KMS-11 (cell line): ENCODE data around the gene KCTD1.

Experiments used
- H2AFZ ChIP-seq: fragments of 200-600 bp; sonication (generic); 2 replicates; pipeline ENCODE4 v1.6.1; 2016; ENCODE audit warnings: antibody characterized with exemption, mixed run types, low read depth
- H3K27ac ChIP-seq: fragments of 200-600 bp; sonication (generic); 2 replicates; pipeline ENCODE4 v1.6.1; 2016; ENCODE audit warnings: mild to moderate bottlenecking, mixed run types
- H3K27me3 ChIP-seq: fragments of 200-600 bp; sonication (generic); 2 replicates; pipeline ENCODE4 v1.6.1; 2017; ENCODE audit warnings: mild to moderate bottlenecking, low read depth, mixed run types, moderate library complexity; ENCODE audit not compliant: insufficient read depth
- H3K36me3 ChIP-seq: fragments of 200-600 bp; sonication (generic); 2 replicates; pipeline ENCODE4 v1.6.1; 2017; ENCODE audit warnings: mild to moderate bottlenecking, mixed run types; ENCODE audit not compliant: insufficient read depth
- H3K4me1 ChIP-seq: fragments of 200-600 bp; sonication (generic); 2 replicates; pipeline ENCODE4 v1.6.1; 2016; ENCODE audit warnings: mild to moderate bottlenecking, low read depth, mixed run types; ENCODE audit not compliant: poor library complexity, severe bottlenecking
- H3K4me2 ChIP-seq: fragments of 200-600 bp; sonication (generic); 2 replicates; pipeline ENCODE4 v1.7.0; 2016; ENCODE audit warnings: mild to moderate bottlenecking, mixed run types
- H3K4me3 ChIP-seq: fragments of 200-600 bp; sonication (generic); IDR thresholded peaks from 2 replicates; pipeline ENCODE4 v1.6.1; 2017; ENCODE audit warnings: low read depth, low read length, mixed read lengths; ENCODE audit not compliant: insufficient read depth
- H3K79me2 ChIP-seq: fragments of 200-600 bp; sonication (generic); 2 replicates; pipeline ENCODE4 v1.6.1; 2016; ENCODE audit warnings: low read depth, mixed run types; ENCODE audit not compliant: insufficient read depth
- H3K9ac ChIP-seq: fragments of 200-600 bp; sonication (generic); 2 replicates; pipeline ENCODE4 v1.6.1; 2016; ENCODE audit warnings: mild to moderate bottlenecking, mixed run types
- H4K20me1 ChIP-seq: fragments of 200-600 bp; sonication (generic); 2 replicates; pipeline ENCODE4 v1.6.1; 2016; ENCODE audit warnings: mild to moderate bottlenecking, mixed run types; ENCODE audit not compliant: insufficient read depth
- TF ChIP-seq, protein P1 (sequence below): fragments of 200-600 bp; sonication (generic); conservative IDR thresholded peaks from 2 replicates; pipeline ENCODE4 v1.6.1; 2017; ENCODE audit warnings: low read depth, mild to moderate bottlenecking, antibody characterized with exemption, low read length, moderate library complexity, mixed read lengths

Gene KCTD1

DNA sequence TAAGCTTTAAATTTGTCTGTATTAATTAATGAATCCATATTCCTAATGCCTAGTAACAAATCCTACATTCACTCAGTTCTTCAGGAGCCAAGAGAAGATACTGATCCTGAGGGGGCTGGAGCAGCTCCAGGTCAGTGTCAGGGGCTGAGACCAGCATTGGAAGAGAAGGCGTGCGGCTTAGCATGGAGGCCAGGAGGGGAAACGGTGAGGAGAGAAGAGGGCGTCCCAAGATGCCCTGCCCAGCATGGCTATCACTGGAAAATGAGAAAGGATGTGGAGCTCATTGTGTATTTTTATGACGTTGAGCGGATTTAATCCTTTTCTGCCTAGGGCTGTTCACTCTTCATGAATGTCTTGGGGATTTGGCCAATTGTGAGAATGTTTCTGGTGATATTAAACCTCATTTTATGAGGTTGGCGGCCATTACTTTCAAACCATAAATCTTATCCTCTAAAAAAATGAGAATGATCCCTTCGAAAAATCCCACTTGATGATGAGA lies 131.7 kb downstream of the KCTD1 start:
- TF ChIP-seq, protein P1, sequence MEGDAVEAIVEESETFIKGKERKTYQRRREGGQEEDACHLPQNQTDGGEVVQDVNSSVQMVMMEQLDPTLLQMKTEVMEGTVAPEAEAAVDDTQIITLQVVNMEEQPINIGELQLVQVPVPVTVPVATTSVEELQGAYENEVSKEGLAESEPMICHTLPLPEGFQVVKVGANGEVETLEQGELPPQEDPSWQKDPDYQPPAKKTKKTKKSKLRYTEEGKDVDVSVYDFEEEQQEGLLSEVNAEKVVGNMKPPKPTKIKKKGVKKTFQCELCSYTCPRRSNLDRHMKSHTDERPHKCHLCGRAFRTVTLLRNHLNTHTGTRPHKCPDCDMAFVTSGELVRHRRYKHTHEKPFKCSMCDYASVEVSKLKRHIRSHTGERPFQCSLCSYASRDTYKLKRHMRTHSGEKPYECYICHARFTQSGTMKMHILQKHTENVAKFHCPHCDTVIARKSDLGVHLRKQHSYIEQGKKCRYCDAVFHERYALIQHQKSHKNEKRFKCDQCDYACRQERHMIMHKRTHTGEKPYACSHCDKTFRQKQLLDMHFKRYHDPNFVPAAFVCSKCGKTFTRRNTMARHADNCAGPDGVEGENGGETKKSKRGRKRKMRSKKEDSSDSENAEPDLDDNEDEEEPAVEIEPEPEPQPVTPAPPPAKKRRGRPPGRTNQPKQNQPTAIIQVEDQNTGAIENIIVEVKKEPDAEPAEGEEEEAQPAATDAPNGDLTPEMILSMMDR = no peak
- Histone ChIP-seq H3K4me1 (peaks cover 10% of the 10 kb centered on the region), H3K27ac (no peak overlapping the region), H3K79me2 (no peaks in the 10 kb centered on the region), H3K36me3 (no peaks in the 10 kb centered on the region), H3K4me2 (no peak overlapping the region), H3K4me3 (no peak overlapping the region), H2AFZ (no peak overlapping the region), H4K20me1 (no peaks in the 10 kb centered on the region), H3K27me3 (no peaks in the 10 kb centered on the region), H3K9ac (no peak overlapping the region)

DNA sequence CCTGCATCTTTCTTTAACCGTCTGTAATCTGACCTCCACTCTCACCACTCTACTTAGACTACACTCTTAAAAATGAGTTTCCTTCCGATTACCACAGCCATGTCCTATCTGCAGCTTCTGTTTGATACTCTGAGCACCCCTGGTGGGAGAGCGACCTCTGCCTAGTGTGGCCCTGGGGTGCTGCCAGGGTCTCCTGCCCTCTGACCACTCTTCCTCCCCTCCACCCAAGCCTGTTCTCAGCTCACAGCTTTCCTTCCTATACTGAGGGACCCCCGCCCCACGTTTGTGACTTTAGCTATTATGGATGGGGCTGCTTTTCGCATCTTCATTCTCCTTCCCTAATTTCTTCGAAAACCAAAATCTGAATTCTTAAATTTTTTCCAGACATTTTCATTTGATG lies 132.7 kb downstream of the KCTD1 start:
- TF ChIP-seq, protein P1 = no peak
- Histone ChIP-seq H4K20me1 (no peaks in the 10 kb centered on the region), H3K36me3 (no peaks in the 10 kb centered on the region), H3K9ac (no peak overlapping the region), H3K27me3 (no peaks in the 10 kb centered on the region), H3K27ac (no peak overlapping the region), H3K4me3 (no peak overlapping the region), H3K79me2 (no peaks in the 10 kb centered on the region), H2AFZ (no peak overlapping the region), H3K4me1 (peaks cover 9% of the 10 kb centered on the region), H3K4me2 (no peak overlapping the region)

DNA sequence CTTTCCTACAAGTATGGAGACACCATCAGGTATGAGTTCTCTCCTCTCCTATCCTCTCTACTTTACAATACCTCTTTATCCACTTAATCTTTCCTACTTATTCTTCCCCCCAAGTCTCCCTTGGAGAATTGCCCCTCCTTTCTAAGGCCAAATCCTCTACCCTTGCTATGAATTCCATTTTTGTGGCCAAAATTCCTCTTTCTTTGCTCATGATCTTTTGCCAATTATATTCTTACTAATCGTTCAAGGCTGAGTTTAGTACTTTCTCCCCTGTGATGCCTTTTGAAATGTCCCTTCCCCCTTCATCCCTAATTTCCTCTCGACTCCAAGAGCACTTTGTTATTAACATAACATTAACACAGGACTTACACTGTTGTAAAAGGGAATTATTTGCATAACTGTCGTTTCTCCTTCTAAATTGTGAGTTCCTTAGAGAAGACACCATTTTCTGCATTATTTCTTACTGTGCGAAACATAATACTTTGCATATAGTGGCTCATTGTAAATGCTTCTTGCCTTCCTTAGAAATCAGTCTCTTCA lies 133.4 kb downstream of the KCTD1 start:
- no peak overlapping the region for H3K4me2 ChIP-seq
- TF ChIP-seq, protein P1 = no peak
- no peak overlapping the region for H3K27ac ChIP-seq
- peaks cover 2% of the 10 kb centered on the region for H3K4me1 ChIP-seq
- H4K20me1 ChIP-seq = no peaks in the 10 kb centered on the region
- no peak overlapping the region for H2AFZ ChIP-seq
- no peaks in the 10 kb centered on the region for H3K36me3 ChIP-seq
- no peak overlapping the region for H3K4me3 ChIP-seq
- no peaks in the 10 kb centered on the region for H3K79me2 ChIP-seq
- no peaks in the 10 kb centered on the region for H3K27me3 ChIP-seq
- H3K9ac ChIP-seq = no peak overlapping the region

DNA sequence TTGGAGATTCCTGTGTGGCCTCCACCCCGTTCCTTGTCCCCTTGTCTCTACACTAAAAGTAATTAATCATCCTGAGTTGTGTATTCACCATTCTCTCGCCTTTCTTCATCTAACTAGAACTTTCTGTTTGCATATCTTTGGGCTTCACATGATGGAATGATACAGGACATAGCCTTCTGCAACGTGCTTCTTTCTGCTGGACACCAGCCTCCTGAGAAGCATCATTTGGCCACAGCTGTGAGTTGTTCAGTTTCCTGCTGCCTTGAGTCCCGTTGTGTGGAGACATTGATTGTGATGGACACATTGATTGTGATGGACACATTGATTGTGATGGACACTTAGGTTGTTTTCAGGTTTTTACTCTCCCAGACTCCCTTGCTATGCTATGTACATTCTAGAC lies 139.3 kb downstream of the KCTD1 start:
- Histone ChIP-seq H3K27me3 (no peaks in the 10 kb centered on the region), H2AFZ (no peak overlapping the region), H3K36me3 (no peaks in the 10 kb centered on the region), H3K79me2 (no peaks in the 10 kb centered on the region), H3K9ac (no peak overlapping the region), H3K4me3 (no peak overlapping the region), H3K4me1 (no peaks in the 10 kb centered on the region), H3K27ac (no peak overlapping the region), H4K20me1 (no peaks in the 10 kb centered on the region), H3K4me2 (no peak overlapping the region)
- TF ChIP-seq, protein P1 = no peak
